HK-2 (cell line): Measurements from ENCODE around the gene NKD2.
"Not testable (repeated sequence)": the region's sequence is repeated elsewhere in the genome, so short reads cannot be mapped to it uniquely, and the experiment has no call there.

Experiments
- DNase-seq: peaks from one replicate; pipeline ENCODE4 v3.0.0-alpha.2; 2018; ENCODE audit not compliant: unreplicated experiment

Gene NKD2

DNA sequence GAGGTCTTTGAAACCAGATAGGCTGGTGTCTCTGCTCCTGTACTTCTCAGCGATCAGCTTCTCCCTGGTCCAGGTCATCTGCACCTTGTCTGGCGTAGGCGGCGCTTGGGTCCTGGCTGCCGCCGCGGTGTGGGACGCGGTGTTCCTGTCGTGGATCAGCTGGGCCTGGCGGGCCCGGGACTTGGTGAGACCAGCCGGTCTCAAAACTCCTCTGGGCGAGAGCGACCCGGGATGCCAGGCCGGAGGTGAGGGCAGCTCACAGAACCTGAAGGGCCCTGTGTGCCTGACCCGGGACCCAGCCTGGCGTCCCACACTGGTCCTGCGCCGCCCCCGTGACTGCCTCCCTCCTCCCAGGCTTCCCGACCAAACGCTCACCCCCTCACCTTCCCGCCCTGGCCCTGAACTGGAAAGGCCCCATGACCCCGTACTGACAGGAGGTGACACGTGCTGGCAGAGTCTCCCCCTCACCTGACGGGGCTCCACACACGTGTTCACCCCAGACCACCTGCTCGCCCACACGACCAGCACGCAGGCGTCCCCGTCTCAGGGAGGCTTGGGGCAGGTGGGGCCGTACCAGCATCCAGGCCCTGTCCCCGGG, 49.0 kb downstream of the NKD2 start:
- no peak for DNase-seq

DNA sequence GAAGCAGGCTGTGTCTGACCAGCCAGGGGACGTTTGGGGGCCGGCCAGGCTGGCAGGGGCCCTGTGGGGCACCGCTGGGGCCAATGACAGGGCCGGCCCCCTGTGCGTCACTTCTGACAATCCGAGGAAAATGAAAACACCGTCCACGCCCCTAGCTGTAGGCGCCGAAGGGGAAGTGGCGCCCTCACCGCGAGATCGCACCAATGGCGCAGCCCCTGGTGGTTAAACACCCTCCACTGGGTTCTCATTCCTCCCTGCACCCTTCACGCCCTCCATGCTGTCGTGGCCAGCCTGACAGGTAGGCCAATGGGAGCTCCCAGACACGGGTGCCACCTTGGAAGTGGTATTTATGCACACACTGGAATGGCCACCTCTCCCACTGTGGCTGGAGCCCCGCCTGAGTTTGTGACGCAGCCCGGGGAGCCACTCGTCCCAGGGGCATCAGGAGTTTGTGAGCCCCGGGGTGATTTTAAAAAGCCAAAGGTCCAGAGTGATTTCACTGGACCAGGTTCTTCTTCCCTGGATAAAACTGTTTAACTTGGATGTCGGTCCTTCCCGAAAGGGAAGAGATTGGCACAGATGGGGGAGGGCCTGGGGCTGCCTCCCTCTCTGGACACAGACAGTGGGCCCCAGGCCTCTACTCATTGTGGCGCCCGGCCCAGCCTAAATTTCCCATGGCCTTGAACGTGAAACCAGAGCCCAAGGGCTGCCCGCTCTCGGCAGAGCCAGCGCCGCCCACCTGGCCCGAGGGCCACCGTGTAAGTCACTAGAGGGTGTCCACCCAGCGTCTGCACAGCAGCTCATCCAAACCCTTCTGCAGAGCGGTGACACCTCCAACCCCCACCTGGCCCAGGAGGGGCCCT, 49.7 kb downstream of the NKD2 start:
- DNase-seq, result no peak

DNA sequence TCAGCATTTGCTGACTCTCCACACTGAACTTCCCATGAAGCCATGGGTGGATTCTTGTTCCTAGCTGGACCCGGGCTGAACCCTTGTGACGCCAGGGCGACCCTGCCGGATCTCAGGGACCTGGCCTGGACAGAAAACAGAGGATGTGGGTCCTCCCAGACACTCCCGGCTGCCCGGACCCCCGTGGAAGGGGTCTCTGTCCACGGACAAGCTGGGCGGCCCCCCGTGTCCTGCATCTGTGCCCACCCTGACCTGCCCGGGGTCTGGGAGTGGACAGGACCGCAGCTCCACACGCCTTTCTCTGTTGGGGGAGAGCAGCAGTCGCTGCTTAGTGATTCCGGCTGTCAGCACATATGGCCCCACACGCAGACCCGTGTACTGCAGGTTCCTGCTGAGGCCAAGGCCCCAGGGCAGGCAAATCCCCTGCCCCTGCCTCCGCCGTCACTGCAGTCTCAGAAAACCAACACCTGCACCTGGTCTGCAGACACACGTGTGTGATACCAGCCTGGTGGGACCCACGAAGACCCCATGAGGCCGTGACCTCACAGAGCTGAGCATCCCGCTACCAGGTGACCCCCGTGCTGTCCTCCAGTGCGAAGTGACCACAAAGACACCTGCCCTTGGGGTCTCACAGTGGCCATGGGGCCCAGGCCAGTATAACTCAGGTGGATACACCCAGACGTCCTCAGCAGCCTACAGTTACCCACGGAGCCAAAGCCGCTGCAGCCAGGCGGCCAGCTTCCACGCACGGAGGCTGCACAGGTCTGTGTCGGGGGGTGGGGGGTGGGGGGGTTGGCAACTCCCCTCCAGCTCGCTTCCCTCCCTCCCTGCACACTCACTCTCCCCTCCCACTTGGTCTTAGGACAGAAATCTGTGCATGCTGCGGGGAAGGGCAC, 50.6 kb downstream of the NKD2 start:
- DNase-seq, result no peak

DNA sequence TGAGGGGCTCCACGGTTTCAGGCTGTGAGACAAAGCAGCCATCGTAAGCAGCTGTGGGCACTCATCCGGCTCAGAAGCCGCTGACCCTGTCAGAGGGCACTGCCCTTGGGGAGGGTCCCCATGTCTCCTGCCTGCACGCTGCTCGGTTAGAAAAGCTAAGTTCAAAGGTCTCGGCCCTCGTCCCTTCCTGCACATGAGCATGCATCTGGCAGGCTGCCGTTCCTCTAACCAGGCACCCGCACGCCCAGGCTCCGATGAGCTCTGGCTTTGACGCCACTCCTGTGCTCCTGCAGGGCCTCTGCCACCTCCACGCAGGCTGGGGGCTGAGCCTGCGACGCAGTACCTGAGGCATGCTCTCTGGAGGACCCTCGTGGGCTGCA, 51.3 kb downstream of the NKD2 start:
- no peak for DNase-seq

- DNase-seq, result no peak
Observed at GRCh38 chr5:1060535-1060981, 52.0 kb downstream of the NKD2 start.

- DNase-seq, result not testable (repeated sequence)
Observed at GRCh38 chr5:1061292-1061691, 52.7 kb downstream of the NKD2 start.

DNA sequence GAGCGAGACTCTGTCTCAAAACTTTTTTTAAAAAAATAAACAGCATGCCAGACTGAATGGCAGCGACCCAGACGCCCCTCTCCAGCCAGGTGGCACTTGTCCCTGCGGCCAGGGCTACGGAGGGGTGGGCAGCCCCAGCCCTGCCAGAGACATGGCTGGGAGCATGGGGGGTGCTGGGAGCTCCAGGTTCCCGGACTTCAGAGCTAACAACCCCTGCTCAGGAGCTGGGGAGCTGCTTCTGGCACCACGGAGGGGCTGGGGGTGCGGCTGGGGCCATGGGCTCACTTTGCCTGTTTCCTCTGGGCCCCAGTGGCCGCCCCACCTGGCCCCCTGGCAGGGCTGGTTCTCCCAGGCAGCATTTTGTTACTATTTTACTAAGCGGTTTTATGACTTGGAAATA, 53.3 kb downstream of the NKD2 start:
- no peak for DNase-seq

DNA sequence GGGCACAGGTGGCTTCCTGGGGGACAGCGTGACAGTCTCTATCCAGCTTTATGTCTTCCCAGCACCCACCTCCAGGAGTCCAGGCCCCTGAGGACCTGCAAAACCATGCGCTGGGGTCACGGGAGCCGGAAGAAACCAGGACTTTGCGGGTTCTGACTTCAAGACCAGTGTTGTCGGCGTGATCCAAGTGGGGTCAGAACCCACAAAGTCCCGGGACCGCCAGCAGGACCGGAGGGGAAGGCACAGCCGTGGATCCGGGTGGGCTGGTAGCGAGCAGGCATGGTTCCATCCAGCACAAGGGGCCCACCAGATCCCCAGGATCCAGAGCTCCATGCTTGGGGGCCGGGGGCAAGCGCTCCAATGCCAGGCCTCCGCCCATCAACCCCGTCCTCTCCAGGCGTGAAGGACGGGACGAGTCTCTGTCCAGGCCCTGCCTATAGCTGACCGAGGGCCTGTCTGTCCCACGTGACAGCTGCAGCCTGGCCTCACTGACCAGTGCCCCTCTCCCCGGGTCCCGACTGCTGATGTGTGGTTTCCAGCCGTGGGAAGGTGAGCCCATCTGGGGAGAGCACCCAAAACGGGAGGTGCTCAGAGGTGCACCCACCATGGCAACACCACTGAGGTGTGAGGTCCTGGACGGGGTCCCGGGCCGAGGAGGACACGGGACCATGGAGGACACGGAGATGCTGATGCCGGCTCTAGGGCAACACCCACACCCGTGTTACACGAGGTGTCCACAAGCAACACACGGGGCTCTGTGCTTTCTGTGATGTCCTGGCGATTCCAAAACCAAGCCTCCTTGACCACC, 54.4 kb downstream of the NKD2 start:
- DNase-seq, result no peak

- no peak for DNase-seq
Observed at GRCh38 chr5:1063661-1064382, 55.2 kb downstream of the NKD2 start.

DNA sequence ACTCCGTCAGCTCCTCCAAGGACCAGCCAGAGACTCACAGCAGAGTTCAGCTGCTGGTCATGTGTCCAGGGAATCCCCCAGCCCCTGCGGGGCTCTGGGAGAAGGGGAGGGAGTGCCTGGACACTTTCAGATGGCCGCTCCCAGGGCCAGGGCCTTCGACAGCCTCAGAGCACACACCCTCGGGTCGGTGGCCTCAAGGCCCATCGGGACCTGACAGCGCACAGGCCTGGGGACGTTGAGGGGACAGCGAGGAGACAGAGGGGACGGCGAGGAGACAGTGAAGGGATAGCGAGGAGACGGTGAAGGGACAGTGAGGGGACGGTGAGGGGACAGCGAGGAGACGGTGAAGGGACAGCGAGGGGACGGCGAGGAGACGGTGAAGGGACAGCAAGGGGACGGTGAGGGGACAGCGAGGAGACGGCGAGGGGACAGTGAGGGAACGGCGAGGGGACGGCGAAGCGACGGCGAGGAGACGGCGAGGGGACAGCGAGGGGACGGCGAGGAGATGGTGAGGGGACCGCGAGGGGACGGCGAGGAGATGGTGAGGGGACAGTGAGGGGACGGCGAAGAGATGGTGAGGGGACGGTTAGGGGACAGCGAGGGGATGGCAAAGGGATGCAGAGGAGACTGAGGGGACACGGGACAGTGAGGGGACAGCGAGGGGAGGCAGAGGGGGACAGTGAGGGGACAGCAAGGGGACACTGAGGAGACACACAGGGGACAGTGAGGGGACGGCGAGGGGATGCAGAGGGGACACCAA, 56.0 kb downstream of the NKD2 start:
- no peak for DNase-seq

DNA sequence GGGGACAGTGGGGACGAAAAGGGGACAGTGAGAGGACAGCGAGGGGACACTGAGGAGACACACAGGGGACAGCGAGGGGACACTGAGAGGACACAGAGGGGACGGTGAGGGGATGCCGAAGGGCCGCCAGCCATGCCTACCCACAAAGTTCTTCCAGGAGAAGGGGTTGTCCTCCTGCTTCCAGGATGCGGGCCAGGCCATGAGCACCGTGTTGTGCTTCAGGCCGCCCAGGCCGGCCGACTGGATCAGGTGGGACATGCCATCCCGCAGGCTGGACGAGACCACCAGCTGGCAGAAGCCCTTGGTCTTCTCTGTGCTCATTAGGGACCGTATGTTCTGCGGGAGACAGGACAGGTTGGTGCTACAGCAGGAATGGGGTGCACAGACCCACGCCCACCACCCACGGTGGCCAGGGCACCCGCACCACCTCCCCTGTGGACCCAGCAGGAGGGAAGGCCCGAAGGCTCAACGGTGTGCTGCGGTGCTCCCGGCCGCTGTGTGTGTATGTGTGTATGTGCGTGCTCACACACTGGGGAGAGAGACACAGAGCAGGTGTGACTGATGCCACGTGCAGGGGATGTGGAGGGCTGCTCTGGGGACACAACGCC, 56.6 kb downstream of the NKD2 start:
- DNase-seq, result no peak

- DNase-seq, result no peak
Observed at GRCh38 chr5:1065891-1066650, 57.5 kb downstream of the NKD2 start.

- DNase-seq, result no peak
Observed at GRCh38 chr5:1066676-1067075, 58.1 kb downstream of the NKD2 start.

DNA sequence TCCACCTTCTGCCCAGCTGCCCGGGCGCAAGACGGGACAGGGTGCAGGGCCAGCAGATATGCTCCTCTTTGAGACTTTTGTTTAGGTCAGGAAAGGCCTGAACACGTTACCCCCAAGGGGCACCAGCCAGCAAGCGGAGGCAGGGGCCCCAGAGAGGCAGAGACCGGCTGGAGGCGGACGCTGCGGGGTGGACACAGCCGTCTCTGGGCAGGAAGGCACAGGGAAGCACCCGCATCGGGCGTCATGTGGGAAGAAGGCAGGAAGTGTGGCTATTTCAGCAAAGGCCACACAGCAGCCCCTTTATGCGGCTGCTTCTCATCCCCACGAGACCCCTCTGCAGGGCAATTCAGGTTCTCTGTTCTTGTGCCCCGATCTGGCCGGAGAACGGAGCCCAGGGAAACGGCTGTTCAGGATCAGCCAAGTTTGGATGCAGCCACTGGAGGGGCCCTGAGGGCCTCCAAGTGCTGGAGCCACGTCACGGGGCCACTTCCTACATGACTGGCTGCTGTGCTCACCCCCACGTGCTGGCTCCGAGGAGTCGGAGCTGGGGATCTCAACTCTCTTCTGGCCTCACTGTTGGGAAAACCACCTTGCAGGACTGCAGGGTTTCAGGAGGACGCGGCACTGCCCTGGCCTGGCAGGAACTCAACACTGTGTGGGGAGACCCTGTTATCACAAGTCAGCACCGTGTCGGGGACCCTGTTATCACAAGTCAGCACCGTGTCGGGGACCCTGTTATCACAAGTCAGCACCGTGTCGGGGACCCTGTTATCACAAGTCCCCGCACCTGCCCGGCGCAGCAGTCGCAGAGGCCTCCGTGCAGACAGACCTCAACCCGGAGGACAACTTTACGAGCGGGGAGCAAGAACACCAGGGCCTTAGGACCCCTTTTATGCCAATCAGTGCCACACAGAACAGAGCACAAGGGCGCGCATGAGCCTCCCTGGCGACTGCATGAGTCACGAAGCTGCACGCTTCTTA, 58.8 kb downstream of the NKD2 start:
- no peak for DNase-seq

- DNase-seq, result no peak
Observed at GRCh38 chr5:1068204-1068894, 59.7 kb downstream of the NKD2 start.

GRCh38 chr5:1068895-1069719, 60.5 kb downstream of the NKD2 start:
- DNase-seq, result no peak
